Fibroblast of mammary gland (primary cell): ENCODE measurements around the gene DBET.
"Not testable (repeated sequence)": the region's sequence is repeated elsewhere in the genome, so short reads cannot be mapped to it uniquely, and the experiment has no call there.

Experiments
- DNase-seq: peaks from one replicate; pipeline ENCODE4 v3.0.0-alpha.2; 2010; ENCODE audit warnings: low read depth
- H3K4me3 ChIP-seq: 2 replicates; pipeline ENCODE4 v1.5.1; 2011; ENCODE audit warnings: low read depth, mild to moderate bottlenecking, low read length, moderate library complexity; ENCODE audit not compliant: control insufficient read depth

DBET gene

DNA sequence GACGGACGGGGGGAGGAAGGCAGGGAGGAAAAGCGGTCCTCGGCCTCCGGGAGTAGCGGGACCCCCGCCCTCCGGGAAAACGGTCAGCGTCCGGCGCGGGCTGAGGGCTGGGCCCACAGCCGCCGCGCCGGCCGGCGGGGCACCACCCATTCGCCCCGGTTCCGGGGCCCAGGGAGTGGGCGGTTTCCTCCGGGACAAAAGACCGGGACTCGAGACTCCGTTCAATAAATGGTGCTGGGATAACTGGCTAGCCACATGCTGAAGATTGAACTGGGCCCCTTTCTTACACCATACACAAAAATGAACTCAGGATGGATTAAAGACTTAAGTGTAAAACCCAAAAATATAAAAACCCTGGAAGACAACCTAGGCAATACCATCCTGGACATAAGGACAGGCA lies 28.8 kb downstream of the DBET start:
- not testable (repeated sequence) for H3K4me3 ChIP-seq, DNase-seq

DNA sequence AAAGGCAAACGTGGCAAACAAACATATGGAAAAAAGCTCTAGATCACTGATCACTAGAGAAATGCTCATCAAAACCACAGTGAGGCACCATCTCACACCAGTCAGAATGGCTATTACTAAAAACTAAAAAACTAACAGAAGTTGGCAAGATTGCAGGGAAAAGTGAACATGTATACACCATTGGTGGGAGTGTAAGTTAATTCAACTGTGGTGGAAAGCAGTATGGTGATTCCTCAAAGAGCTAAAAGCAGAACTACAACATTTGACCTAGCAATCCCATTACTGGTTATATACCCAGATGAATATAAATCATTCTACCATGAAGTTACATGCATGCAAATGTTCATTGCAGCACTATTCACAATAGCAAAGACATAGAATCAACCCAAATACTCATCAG lies 29.7 kb downstream of the DBET start:
- DNase-seq, H3K4me3 ChIP-seq: not testable (repeated sequence)

DNA sequence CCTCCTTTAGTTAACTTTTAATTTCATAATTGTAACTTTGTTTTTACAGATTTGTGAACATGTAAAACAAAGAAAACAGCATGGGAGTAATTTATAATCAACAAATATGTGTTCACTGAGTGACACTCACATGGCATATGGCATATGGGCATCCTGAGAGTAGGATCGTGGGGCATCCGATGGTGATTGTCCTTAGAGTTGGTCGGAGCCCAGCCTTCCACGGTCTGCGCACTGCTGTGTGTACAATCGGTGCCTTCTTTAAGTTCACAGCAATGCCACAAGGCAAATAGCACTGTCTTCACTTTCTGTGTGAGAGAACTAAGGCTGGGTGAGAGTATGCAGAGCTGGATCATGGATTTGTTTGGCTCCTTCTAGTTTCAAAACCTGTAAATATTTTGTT lies 31.0 kb downstream of the DBET start:
- H3K4me3 ChIP-seq, DNase-seq: not testable (repeated sequence)

DNA sequence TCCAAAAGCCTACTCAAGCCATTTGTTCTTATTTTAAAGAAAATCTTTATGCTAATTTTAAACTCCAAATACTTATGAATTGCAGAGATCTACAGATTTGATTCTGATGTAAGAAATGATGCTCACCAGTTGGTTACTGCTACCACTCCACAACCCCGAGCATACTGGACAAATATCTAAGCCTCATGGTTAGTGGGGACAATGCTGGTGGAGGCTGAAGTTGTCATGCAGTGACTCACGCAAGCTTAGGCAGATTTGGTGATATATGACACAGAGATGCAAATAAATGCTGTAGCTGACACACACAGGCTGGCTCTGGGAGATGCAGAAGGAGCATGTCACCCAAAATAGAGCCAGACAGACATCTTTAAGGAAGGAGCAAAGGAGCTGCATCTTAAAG lies 35.3 kb downstream of the DBET start:
- not testable (repeated sequence) for H3K4me3 ChIP-seq, DNase-seq

DNA sequence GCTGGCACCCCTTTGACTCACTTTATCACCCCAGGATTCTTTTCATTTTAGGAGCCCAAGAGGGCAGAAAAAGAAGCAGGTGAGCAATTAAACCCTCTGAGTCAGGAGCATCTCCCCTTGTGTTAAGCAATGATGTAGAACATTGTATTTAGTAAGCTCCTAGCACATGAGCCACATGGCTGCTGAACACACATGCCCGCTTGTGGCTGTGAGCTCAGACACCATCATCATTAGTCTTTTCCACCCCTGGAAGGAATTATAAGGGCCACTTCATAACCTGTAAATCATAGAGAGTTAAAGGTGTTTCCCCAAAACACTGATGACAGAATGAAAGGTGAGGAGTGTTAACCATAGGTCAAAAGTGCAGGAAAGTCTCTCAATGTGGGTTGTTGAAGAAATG lies 37.2 kb downstream of the DBET start:
- H3K4me3 ChIP-seq, DNase-seq: not testable (repeated sequence)

DNA sequence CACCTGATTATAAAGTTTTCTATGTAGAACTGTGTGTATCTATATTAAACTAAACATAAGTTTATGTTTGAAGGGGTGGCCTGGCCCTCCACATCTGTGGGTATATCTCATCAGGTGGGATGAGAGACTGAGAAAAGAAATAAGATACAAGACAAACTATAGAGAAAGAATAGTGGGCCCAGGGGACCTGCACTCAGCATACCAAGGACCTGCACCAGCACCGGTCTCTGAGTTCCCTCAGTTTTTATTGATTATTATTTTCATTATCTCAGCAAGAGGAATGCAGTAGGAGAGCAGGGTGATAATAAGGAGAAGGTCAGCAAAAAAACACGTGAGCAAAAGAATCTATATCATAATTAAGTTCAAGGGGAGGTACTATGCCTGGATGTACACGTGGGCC lies 41.9 kb downstream of the DBET start:
- DNase-seq, H3K4me3 ChIP-seq: not testable (repeated sequence)

DNA sequence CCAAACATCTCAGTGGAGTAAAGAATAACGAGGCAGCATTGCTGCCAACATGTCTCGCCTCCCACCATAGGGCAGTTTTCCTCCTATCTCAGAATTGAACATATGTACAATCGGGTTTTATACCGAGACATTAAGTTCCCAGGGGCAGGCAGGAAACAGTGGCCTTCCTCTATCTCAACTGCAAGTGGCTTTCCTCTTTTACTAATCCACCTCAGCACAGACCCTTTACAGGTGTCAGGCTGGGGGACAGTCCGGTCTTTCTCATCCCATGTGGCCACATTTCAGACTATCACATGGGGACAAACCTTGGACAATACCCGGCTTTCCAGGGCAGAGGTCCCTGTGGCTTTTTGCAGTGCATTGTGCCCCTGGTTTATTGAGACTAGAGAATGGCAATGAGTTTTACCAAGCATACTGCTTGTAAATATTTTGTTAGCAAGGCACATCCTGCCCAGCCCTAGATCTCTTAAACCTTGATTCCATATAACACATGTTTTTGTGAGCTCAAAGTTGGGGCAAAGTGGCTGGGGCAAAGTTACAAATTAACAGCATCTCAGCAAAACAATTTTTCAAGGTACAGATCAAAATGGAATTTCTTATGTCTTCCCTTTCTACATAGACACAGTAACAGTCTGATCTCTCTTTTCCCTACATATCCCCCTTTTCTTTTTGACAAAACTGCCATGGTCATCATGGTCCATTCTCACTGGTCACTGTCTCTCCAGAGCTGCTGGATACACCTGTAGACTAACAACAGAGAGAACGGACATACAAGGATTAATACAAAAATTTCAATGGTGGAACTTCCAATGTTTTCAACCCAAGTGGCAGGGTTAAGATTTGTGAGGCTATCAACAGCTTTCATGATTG lies 42.5 kb downstream of the DBET start:
- not testable (repeated sequence) for DNase-seq, H3K4me3 ChIP-seq

DNA sequence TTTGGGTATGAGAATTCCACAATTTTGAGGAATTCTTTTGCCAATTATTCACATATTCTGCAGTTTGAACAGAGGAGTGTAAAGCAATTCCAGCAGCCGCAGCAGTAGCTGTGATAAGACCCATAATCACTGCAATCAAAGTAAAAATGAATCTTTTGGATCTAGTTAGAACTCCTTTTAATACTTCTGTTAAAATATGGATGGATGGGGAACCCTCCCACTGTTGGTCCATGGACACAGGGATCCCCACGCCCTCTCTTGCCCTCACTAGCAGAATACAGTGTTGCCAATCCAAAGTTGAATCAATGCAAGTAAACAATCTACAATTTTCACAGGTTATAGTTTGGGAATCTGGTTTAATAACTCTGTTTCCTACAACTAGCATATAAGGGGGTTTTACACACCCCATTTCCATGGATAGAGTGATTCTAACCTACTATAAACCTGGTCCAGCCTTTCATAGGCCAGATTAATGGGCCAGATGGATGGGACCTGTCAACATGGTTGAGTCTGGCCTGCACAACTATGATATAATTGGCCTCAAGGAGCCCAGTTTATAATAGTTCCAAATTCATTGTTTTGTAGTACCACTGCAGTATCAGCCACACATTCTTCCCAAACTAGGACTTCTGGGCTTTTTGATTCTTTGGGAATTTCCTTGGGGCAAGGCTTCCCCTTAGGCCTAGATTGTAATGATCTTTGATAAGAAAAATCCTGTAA lies 43.6 kb downstream of the DBET start:
- DNase-seq, H3K4me3 ChIP-seq: not testable (repeated sequence)

DNA sequence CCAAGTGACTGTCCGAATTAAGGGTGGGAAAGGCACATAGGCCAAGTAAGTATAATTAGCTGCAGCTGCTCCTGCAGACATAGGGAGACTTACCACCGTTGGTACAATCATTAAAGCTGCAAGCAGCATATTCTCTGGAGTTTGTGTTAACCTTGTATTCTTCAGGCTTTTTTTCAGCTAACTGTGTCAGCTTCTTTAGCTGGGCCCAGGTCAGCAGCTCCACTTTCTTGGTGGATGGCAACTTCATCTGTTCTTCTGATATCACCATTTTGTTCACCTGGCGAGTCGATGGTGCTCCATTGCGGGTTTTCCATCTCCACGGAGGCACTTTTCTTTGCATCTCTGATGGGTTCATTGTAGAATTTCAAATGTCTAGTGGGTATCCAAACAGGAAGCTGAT lies 44.5 kb downstream of the DBET start:
- not testable (repeated sequence) for H3K4me3 ChIP-seq, DNase-seq

DNA sequence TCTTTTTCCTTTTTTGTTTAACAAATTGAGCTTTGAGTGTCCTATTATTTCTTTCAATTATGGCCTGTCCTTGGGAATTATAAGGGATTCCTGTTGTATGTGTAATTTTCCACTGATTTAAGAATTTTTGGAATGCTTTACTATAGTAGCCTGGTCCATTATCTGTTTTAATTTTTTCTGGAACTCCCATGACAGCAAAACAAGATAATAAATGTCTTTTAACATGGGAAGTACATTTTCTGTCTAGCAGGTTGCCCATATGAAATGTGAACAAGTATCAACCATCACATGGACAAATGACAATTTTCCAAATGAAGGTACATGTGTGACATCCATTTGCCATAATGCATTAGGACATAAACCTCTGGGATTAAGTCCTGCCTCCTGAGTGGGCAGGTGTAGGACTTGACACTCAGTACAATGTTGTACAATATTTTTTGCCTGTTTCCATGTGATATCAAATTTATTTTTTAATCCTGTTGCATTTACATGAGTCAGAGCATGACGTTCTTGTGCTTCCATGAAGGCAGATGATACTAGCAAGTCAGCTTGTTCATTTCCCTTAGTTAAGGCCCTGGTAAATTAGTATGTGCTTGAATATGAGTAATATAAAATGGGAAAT lies 45.2 kb downstream of the DBET start:
- not testable (repeated sequence) for DNase-seq, H3K4me3 ChIP-seq

DNA sequence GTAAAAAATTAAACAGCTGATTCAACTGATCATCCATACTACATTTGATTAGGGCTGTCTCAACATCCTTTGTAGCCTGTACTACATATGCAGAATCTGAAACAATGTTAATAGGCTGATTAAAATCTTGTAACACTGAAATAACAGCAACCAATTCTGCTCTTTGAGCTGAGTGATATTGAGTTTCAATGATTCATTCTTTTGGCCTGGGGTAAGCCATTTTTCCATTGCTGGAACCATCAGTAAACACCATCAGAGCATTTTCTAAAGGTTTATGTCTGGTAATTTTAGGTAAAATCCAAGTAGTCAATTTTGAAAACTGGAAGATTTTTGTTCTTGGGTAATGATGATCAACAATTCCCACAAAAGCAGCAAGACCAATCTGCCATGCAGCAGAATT lies 45.7 kb downstream of the DBET start:
- DNase-seq, H3K4me3 ChIP-seq: not testable (repeated sequence)

DNA sequence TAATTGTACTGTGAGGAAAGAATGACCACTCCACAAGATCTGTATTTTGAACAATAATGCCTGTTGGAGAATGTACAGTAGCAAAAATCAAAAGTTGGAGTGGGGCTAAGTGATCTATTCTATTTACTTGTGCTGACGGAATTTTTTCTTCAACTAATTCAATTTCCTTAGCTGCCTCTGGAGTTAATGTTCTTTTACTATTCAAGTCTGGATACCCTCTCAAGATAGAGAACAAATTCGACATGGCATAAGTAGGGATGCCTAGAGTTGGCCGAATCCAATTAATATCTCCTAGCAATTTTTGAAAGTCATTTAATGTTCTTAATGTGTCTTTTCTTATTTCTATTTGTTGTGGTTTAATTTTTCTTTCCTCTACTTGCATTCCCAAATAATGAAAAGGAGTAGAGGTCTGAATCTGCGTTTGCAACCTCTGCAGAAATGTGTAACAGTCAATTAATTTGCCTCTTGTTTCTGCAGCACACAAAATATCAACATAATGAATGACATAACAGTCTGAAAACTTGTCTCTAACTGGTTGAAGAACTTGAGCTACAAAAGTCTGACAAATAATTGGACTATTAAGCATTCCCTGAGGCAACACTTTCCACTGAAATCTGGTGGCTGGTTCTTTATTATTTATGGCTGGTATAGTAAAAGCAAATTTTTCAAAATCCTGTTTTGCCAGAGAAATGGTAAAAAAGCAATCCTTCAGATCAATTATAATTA lies 46.4 kb downstream of the DBET start:
- H3K4me3 ChIP-seq, DNase-seq: not testable (repeated sequence)

DNA sequence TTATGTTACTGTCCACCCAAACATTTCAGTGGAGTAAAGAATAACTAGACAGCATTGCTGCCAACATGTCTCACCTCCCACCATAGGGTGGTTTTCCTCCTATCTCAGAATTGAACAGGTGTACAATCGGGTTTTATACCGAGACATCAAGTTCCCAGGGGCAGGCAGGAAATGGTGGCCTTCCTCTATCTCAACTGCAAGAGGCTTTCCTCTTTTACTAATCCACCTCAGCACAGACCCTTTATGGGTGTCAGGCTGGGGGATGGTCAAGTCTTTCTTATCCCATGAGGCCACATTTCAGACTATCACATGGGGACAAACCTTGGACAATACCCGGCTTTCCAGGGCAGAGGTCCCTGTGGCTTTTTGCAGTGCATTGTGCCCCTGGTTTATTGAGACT lies 48.6 kb downstream of the DBET start:
- not testable (repeated sequence) for DNase-seq, H3K4me3 ChIP-seq

DNA sequence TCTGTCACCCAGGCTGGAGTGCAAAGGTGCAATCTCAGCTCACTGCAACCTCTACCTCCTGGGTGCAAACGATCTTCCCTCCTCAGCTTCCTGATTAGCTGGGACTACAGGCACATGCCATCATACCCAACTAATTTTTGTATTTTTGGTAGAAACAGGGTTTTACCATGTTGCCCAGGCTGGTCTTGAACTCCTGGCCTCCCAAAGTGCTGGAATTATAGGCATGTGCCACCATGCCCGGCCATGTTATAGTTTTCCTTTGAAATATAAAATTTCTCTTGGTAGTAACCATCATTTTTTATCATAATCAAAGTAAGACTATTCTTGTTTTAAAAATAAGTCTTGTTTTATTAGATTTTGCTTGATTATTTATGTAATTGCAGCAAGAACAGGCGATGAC lies 50.7 kb downstream of the DBET start:
- not testable (repeated sequence) for DNase-seq, H3K4me3 ChIP-seq
